ENCODE measurements around the gene PRR3.

The PRR3 gene

GRCh38 chr6:30530014-30530413 lies 27.1 kb upstream of the PRR3 start:
- TF ChIP-seq EZH2phosphoT487 (IDR thresholded peaks at IDR 0.05; ENCODE audit: borderline replicate concordance, low read length) (no peak), CTCF (IDR thresholded peaks at IDR 0.05; ENCODE audit: low read depth, low read length, poor library complexity, severe bottlenecking) (no peak)
- Histone ChIP-seq H3K4me1 (ENCODE audit: control insufficient read depth, low read length) (peaks cover 16% of the 10 kb centered on the region), H3K36me3 (ENCODE audit: control insufficient read depth, low read length) (no peaks in the 10 kb centered on the region), H3K4me2 (ENCODE audit: low read length) (no peak overlapping the region), H4K20me1 (ENCODE audit: control insufficient read depth, insufficient read depth, low read depth, low read length) (no peaks in the 10 kb centered on the region), H3K9me2 (replicated peaks; ENCODE audit: control insufficient read depth, low read length) (no peaks in the 10 kb centered on the region), H3F3A (ENCODE audit: control insufficient read depth, insufficient read depth) (no peaks in the 10 kb centered on the region), H3K79me2 (ENCODE audit: control insufficient read depth, low read length) (no peaks in the 10 kb centered on the region), H3K9me3 (ENCODE audit: control insufficient read depth, insufficient read depth, low read length) (no peaks in the 10 kb centered on the region), H3K27ac (ENCODE audit: low read depth, low read length) (no peak overlapping the region), H3K4me3 (ENCODE audit: low read length) (no peak overlapping the region), H3K27me3 (ENCODE audit: control insufficient read depth, low read length) (peaks cover 23% of the 10 kb centered on the region)

GRCh38 chr6:30533460-30534294 lies 23.4 kb upstream of the PRR3 start:
- Histone ChIP-seq H3K36me3 (ENCODE audit: control insufficient read depth, low read length) (no peaks in the 10 kb centered on the region), H3K9me2 (replicated peaks; ENCODE audit: control insufficient read depth, low read length) (no peaks in the 10 kb centered on the region), H3K27me3 (ENCODE audit: control insufficient read depth, low read length) (peaks cover 19% of the 10 kb centered on the region), H3F3A (ENCODE audit: control insufficient read depth, insufficient read depth) (no peaks in the 10 kb centered on the region), H3K79me2 (ENCODE audit: control insufficient read depth, low read length) (no peaks in the 10 kb centered on the region), H3K9me3 (ENCODE audit: control insufficient read depth, insufficient read depth, low read length) (no peaks in the 10 kb centered on the region), H3K27ac (ENCODE audit: low read depth, low read length) (no peak overlapping the region), H3K4me2 (ENCODE audit: low read length) (no peak overlapping the region), H4K20me1 (ENCODE audit: control insufficient read depth, insufficient read depth, low read depth, low read length) (no peaks in the 10 kb centered on the region), H3K4me3 (ENCODE audit: low read length) (no peak overlapping the region), H3K4me1 (ENCODE audit: control insufficient read depth, low read length) (peaks cover 6% of the 10 kb centered on the region; the same call in 1 of the 2 replicates)
- no peak for TF ChIP-seq CTCF (IDR thresholded peaks at IDR 0.05; ENCODE audit: low read depth, low read length, poor library complexity, severe bottlenecking)
- TF ChIP-seq EZH2phosphoT487 (IDR thresholded peaks at IDR 0.05; ENCODE audit: borderline replicate concordance, low read length): no peak

- Histone ChIP-seq H3K9me2 (replicated peaks; ENCODE audit: control insufficient read depth, low read length) (no peaks in the 10 kb centered on the region), H4K20me1 (ENCODE audit: control insufficient read depth, insufficient read depth, low read depth, low read length) (no peaks in the 10 kb centered on the region), H3K27me3 (ENCODE audit: control insufficient read depth, low read length) (0 out of 2 replicates have a peak, but pooled peaks cover 2% of the 10 kb centered on the region), H3K4me3 (ENCODE audit: low read length) (no peak overlapping the region), H3K4me1 (ENCODE audit: control insufficient read depth, low read length) (peaks cover 13% of the 10 kb centered on the region), H3F3A (ENCODE audit: control insufficient read depth, insufficient read depth) (no peaks in the 10 kb centered on the region; the same call in 1 of the 2 replicates), H3K4me2 (ENCODE audit: low read length) (no peak overlapping the region), H3K9me3 (ENCODE audit: control insufficient read depth, insufficient read depth, low read length) (no peaks in the 10 kb centered on the region), H3K36me3 (ENCODE audit: control insufficient read depth, low read length) (no peaks in the 10 kb centered on the region), H3K79me2 (ENCODE audit: control insufficient read depth, low read length) (no peaks in the 10 kb centered on the region), H3K27ac (ENCODE audit: low read depth, low read length) (no peak overlapping the region)
- TF ChIP-seq CTCF (IDR thresholded peaks at IDR 0.05; ENCODE audit: low read depth, low read length, poor library complexity, severe bottlenecking): no peak
- no peak for TF ChIP-seq EZH2phosphoT487 (IDR thresholded peaks at IDR 0.05; ENCODE audit: borderline replicate concordance, low read length)
These were observed 19.2 kb upstream of the PRR3 start for GRCh38 chr6:30537931-30538330.
